HCT116 (cell line): ENCODE results near the gene ARMC8. TPM values are rescaled to one million over a fixed set of nuclear protein-coding genes. Genes with fewer than 3 reads are reported as not detected.

Source experiments
- ATAC-seq: fragments of 200-7000 bp; cut with Tn5 transposase; 2 replicates; pipeline ENCODE4 v1.9.1; 2020; ENCODE audit warnings: mild to moderate bottlenecking, moderate library complexity
- BruUV-seq: library from RNA; stranded (reverse); fragments of 400-500 nt; replicated peaks from 2 replicates; lab custom pipeline; 2021; lab: Mats Ljungman, UMichigan
- CTCF ChIA-PET: fragments of 300-600 bp; sonication (Branson Sonifier 250); formaldehyde crosslinking; loops from one replicate; lab custom pipeline; 2021; ENCODE audit warnings: antibody characterized with exemption; lab: Charles Lee
- POLR2A ChIA-PET: fragments of 300-600, 350-600 bp; sonication (Branson Sonifier 250); formaldehyde crosslinking; loops from one replicate; lab custom pipeline; 2021; ENCODE audit warnings: antibody characterized with exemption; lab: Charles Lee
- RAD21 ChIA-PET, 2 experiments: fragments of 300-600 bp; sonication (Branson Sonifier 250); formaldehyde crosslinking; loops; one replicate each; lab custom pipeline; 2023; ENCODE audit warnings: low total read pairs in 2 of 2; ENCODE audit not compliant: uncharacterized antibody in 2 of 2, unreplicated experiment in 2 of 2, low non-redundant PET in 1 of 2; lab: Charles Lee
- DNase-seq: peaks from one replicate; pipeline ENCODE4 v3.0.0-alpha.2; 2010; ENCODE audit warnings: low read depth, low spot score
- H2AFZ ChIP-seq: fragments of 200-600 bp; shearing (Covaris generic), sonication (generic); 2 replicates; pipeline ENCODE4 v1.6.1; 2017; ENCODE audit warnings: low read depth, mixed run types, mixed read lengths, antibody characterized with exemption, low read length; ENCODE audit not compliant: poor library complexity, severe bottlenecking
- H3K27ac ChIP-seq: 2 replicates; pipeline ENCODE4 v1.5.1; 2012; ENCODE audit warnings: low read depth, low read length
- H3K27me3 ChIP-seq: fragments of 200-600 bp; sonication (generic); 2 replicates; pipeline ENCODE4 v1.6.1; 2016; ENCODE audit warnings: mixed run types, low read length, mixed read lengths; ENCODE audit not compliant: insufficient read depth
- H3K36me3 ChIP-seq, 2 experiments: fragments of 200-500 bp in 1 of 2; fragments of 200-600 bp in 1 of 2; sonication (Bioruptor generic) in 1 of 2; sonication (generic) in 1 of 2; 2 replicates each; pipeline versions ENCODE4 v1.5.1 to v1.6.1; 2014 to 2016; ENCODE audit warnings: low read length in 2 of 2, inconsistent platforms in 1 of 2, mixed read lengths in 1 of 2, mixed run types in 1 of 2; ENCODE audit not compliant: insufficient read depth in 2 of 2, control insufficient read depth in 1 of 2
- H3K4me1 ChIP-seq, 2 experiments: fragments of 200-600 bp in 1 of 2; sonication (generic) in 1 of 2; 2 replicates each; pipeline versions ENCODE4 v1.5.1 to v1.6.1; 2012 to 2017; ENCODE audit warnings: low read length in 2 of 2, inconsistent platforms in 1 of 2, mild to moderate bottlenecking in 1 of 2, mixed read lengths in 1 of 2, mixed run types in 1 of 2, moderate library complexity in 1 of 2; ENCODE audit not compliant: insufficient read depth in 2 of 2, control insufficient read depth in 1 of 2
- H3K4me2 ChIP-seq: fragments of 200-600 bp; sonication (generic); 2 replicates; pipeline ENCODE4 v1.6.1; 2017; ENCODE audit warnings: mixed run types, low read length, mixed read lengths
- H3K4me3 ChIP-seq, 2 experiments: fragments of 200-600 bp in 1 of 2; sonication (generic) in 1 of 2; replicated peaks in 1 of 2; 2 replicates each; pipeline ENCODE4 v1.5.1; 2011 to 2016; ENCODE audit warnings: low read length in 2 of 2, control low read depth in 1 of 2, low read depth in 1 of 2, mild to moderate bottlenecking in 1 of 2, mixed read lengths in 1 of 2, mixed run types in 1 of 2
- H3K79me2 ChIP-seq: fragments of 200-600 bp; sonication (generic); 2 replicates; pipeline ENCODE4 v1.6.1; 2017; ENCODE audit warnings: mild to moderate bottlenecking, mixed run types, low read length, moderate library complexity, mixed read lengths; ENCODE audit not compliant: insufficient read depth
- H3K9ac ChIP-seq: fragments of 200-600 bp; sonication (generic); 2 replicates; pipeline ENCODE4 v1.6.1; 2016; ENCODE audit warnings: low read length, mixed read lengths
- H3K9me2 ChIP-seq: fragments of 200-600 bp; sonication (generic), shearing (Covaris generic); 2 replicates; pipeline ENCODE4 v1.6.1; 2017; ENCODE audit warnings: mixed run types, mild to moderate bottlenecking, moderate library complexity; ENCODE audit not compliant: insufficient read depth
- H3K9me3 ChIP-seq, 2 experiments: fragments of 200-500 bp in 1 of 2; fragments of 200-600 bp in 1 of 2; sonication (Bioruptor generic) in 1 of 2; sonication (generic) in 1 of 2; 2 replicates each; pipeline ENCODE4 v1.6.1; 2014 to 2017; ENCODE audit warnings: low read length in 2 of 2, mixed read lengths in 2 of 2, inconsistent platforms in 1 of 2, low read depth in 1 of 2, mild to moderate bottlenecking in 1 of 2, mixed run types in 1 of 2, moderate library complexity in 1 of 2; ENCODE audit not compliant: control insufficient read depth in 1 of 2, insufficient read depth in 1 of 2
- H4K20me1 ChIP-seq: fragments of 200-600 bp; sonication (generic), shearing (Covaris generic); 2 replicates; pipeline ENCODE4 v1.6.1; 2017; ENCODE audit warnings: mixed run types, mild to moderate bottlenecking, moderate library complexity; ENCODE audit not compliant: insufficient read depth
- CEBPB ChIP-seq: IDR thresholded peaks from 2 replicates; pipeline ENCODE4 v1.6.1; 2012; ENCODE audit warnings: low read depth
- CTCF ChIP-seq, 3 experiments: fragments of 200-600 bp in 1 of 3; sonication (generic) in 1 of 3; IDR thresholded peaks in 2 of 3; conservative IDR thresholded peaks in 1 of 3; 2 replicates each; pipeline ENCODE4 v1.5.1; 2012 to 2017; ENCODE audit warnings: low read depth in 2 of 3, low read length in 2 of 3, antibody characterized with exemption in 1 of 3, borderline replicate concordance in 1 of 3, control low read depth in 1 of 3, mild to moderate bottlenecking in 1 of 3, mixed read lengths in 1 of 3, mixed run types in 1 of 3, moderate library complexity in 1 of 3; ENCODE audit not compliant: insufficient read depth in 1 of 3
- EGR1 ChIP-seq: IDR thresholded peaks from 2 replicates; pipeline ENCODE4 v1.6.1; 2012; ENCODE audit warnings: low read depth
- EZH2phosphoT487 ChIP-seq: fragments of 200-600 bp; IDR thresholded peaks from 2 replicates; pipeline ENCODE4 v1.6.1; 2018; ENCODE audit warnings: antibody characterized with exemption, borderline replicate concordance
- RAD21 ChIP-seq: IDR thresholded peaks from 2 replicates; pipeline ENCODE4 v1.6.1; 2012; ENCODE audit warnings: low read depth, mild to moderate bottlenecking
- REST ChIP-seq: IDR thresholded peaks from 2 replicates; pipeline ENCODE4 v1.6.1; 2012; ENCODE audit warnings: low read depth
- SIN3A ChIP-seq: IDR thresholded peaks from 2 replicates; pipeline ENCODE4 v1.6.1; 2012; ENCODE audit warnings: low read depth
- SP1 ChIP-seq: IDR thresholded peaks from 2 replicates; pipeline ENCODE4 v1.6.1; 2012; ENCODE audit warnings: low read depth
- SRF ChIP-seq: IDR thresholded peaks from 2 replicates; pipeline ENCODE4 v1.6.1; 2012; ENCODE audit warnings: low read depth
- ZBTB33 ChIP-seq: IDR thresholded peaks from 2 replicates; pipeline ENCODE4 v1.6.1; 2011; ENCODE audit warnings: mild to moderate bottlenecking, low read length, moderate library complexity; ENCODE audit not compliant: insufficient replicate concordance; ENCODE audit errors: extremely low read depth
- intact Hi-C: fragments of 100-400 bp; cut with micrococcal nuclease; formaldehyde crosslinking; loops from 2 replicates; pipeline ENCODE4 v1.10.0; 2022
- total RNA-seq: library from RNA; stranded (reverse); gene quantifications from one replicate; pipeline ENCODE4 v1.2.1, GENCODE V29; 2021; ENCODE audit not compliant: unreplicated experiment

The ARMC8 gene
- total RNA-seq, 1 experiment from 2014 or later, result 36.2 TPM

- H3K27ac ChIP-seq, result no peak overlapping the region
- H3K27me3 ChIP-seq, result no peaks in the 10 kb centered on the region
- H3K4me2 ChIP-seq, result no peak overlapping the region
- no peak overlapping the region for H2AFZ ChIP-seq
- H3K9me3 ChIP-seq, result no peaks in the 10 kb centered on the region
- CTCF ChIA-PET, result no interaction called here
- peaks cover 4 to 6% of the 10 kb centered on the region in 2 experiments; a peak in 2 of 4 replicates for H3K36me3 ChIP-seq
- TF ChIP-seq EZH2phosphoT487, result no peak
- TF ChIP-seq CEBPB, result no peak
- TF ChIP-seq ZBTB33, result no peak
- no peak for TF ChIP-seq SRF
- TF ChIP-seq RAD21, result no peak
- TF ChIP-seq REST, result no peak
- TF ChIP-seq SP1, result no peak
- no peak for TF ChIP-seq EGR1
- TF ChIP-seq CTCF (IDR thresholded peaks at IDR 0.05 in 2 of 3, conservative IDR thresholded peaks at IDR 0.05 in 1 of 3; ENCODE audit: borderline replicate concordance in 1 of 3, insufficient read depth in 1 of 3, low read depth in 2 of 3, low read length in 2 of 3), result no peak
- TF ChIP-seq SIN3A, result no peak
- no peak for DNase-seq
- no peaks in the 10 kb centered on the region for H3K79me2 ChIP-seq
- H3K9ac ChIP-seq, result no peak overlapping the region
- H4K20me1 ChIP-seq, result no peaks in the 10 kb centered on the region
- RAD21 ChIA-PET, result no interaction called here
- ATAC-seq, result no peak
- H3K4me1 ChIP-seq, result no peaks in the 10 kb centered on the region
- no peak overlapping the region for H3K4me3 ChIP-seq
- intact Hi-C loops, result no loop called here
- POLR2A ChIA-PET, result no interaction called here
- BruUV-seq, result no TSS peak
- no peaks in the 10 kb centered on the region for H3K9me2 ChIP-seq
Measured at GRCh38 chr3:138297876-138298275, 110.8 kb downstream of the ARMC8 start.
